Activated CD4-positive, alpha-beta T cell treated with anti-CD3 and anti-CD28 coated beads for 36 hours (primary cell): ENCODE data around the gene KRTAP1-1. TPM values are rescaled to one million over a fixed set of nuclear protein-coding genes. Genes with fewer than 3 reads are reported as not detected.
"Not testable (repeated sequence)": the region's sequence is repeated elsewhere in the genome, so short reads cannot be mapped to it uniquely, and the experiment has no call there.

Experiments used
- ATAC-seq: fragments of 200-7000 bp; cut with Tn5 transposase; one replicate; pipeline ENCODE4 v1.10.0; 2021; ENCODE audit warnings: mild to moderate bottlenecking, moderate library complexity
- CTCF ChIA-PET: fragments of 350-600 bp; sonication (Branson Sonifier 250); formaldehyde crosslinking; loops from one replicate; lab custom pipeline; 2021; ENCODE audit warnings: antibody characterized with exemption; lab: Charles Lee
- POLR2A ChIA-PET: fragments of 350-600 bp; sonication (Branson Sonifier 250); formaldehyde crosslinking; loops from one replicate; lab custom pipeline; 2021; ENCODE audit warnings: antibody characterized with exemption, inconsistent platforms; lab: Charles Lee
- DNase-seq: peaks from one replicate; pipeline ENCODE4 v3.0.0-alpha.2; 2020
- H3K27ac Mint-ChIP-seq: one replicate; pipeline ENCODE4 v1.8.0; 2021; ENCODE audit warnings: mixed read lengths
- H3K27me3 Mint-ChIP-seq: one replicate; pipeline ENCODE4 v1.8.0; 2021; ENCODE audit warnings: mixed read lengths
- H3K36me3 Mint-ChIP-seq: one replicate; pipeline ENCODE4 v1.8.0; 2021; ENCODE audit warnings: low read depth, mixed read lengths
- H3K4me1 Mint-ChIP-seq: one replicate; pipeline ENCODE4 v1.8.0; 2021; ENCODE audit warnings: mixed read lengths
- H3K4me3 Mint-ChIP-seq: one replicate; pipeline ENCODE4 v1.8.0; 2021; ENCODE audit warnings: mild to moderate bottlenecking, moderate library complexity, mixed read lengths
- H3K9me3 Mint-ChIP-seq: one replicate; pipeline ENCODE4 v1.8.0; 2021; ENCODE audit warnings: low read depth, mixed read lengths
- intact Hi-C, 2 experiments: fragments of 100-400 bp; cut with DNase I in 1 of 2; cut with micrococcal nuclease in 1 of 2; formaldehyde crosslinking; loops; one replicate each; pipeline versions ENCODE4 v1.14.2 to v1.15.1; 2022 to 2024; cut with DNase I, micrococcal nuclease
- total RNA-seq, 2 experiments: library from RNA; stranded (reverse); gene quantifications; one replicate each; pipeline ENCODE4 v1.2.3, GENCODE V29; 2021

The KRTAP1-1 gene
- total RNA-seq, 2 experiments from 2014 or later: not detected

GRCh38 chr17:41004397-41004796, 36.9 kb downstream of the KRTAP1-1 start:
- Mint-ChIP-seq H3K4me1 (no peaks in the 10 kb centered on the region), H3K27me3 (peaks cover 2% of the 10 kb centered on the region), H3K27ac (no peak overlapping the region), H3K36me3 (no peaks in the 10 kb centered on the region), H3K9me3 (no peaks in the 10 kb centered on the region), H3K4me3 (no peak overlapping the region)
- CTCF ChIA-PET: no interaction called here
- POLR2A ChIA-PET: no interaction called here
- DNase-seq: no peak
- intact Hi-C loops: no loop called here
- no peak for ATAC-seq

- ChIA-PET POLR2A (no interaction called here), CTCF (no interaction called here)
- intact Hi-C loops: no loop called here
- H3K27me3 Mint-ChIP-seq: peaks cover 3% of the 10 kb centered on the region
- ATAC-seq (no peak), DNase-seq (no peak)
- H3K36me3 Mint-ChIP-seq: no peaks in the 10 kb centered on the region
- no peak overlapping the region for H3K27ac Mint-ChIP-seq
- no peaks in the 10 kb centered on the region for H3K4me1 Mint-ChIP-seq
- H3K4me3 Mint-ChIP-seq: no peak overlapping the region
- H3K9me3 Mint-ChIP-seq: no peaks in the 10 kb centered on the region
Observed at GRCh38 chr17:41003926-41004325, 37.3 kb downstream of the KRTAP1-1 start.

GRCh38 chr17:41002814-41003213, 38.4 kb downstream of the KRTAP1-1 start:
- Mint-ChIP-seq H3K36me3 (no peaks in the 10 kb centered on the region), H3K27ac (no peak overlapping the region), H3K4me1 (no peaks in the 10 kb centered on the region), H3K9me3 (no peaks in the 10 kb centered on the region), H3K4me3 (no peak overlapping the region), H3K27me3 (peaks cover 3% of the 10 kb centered on the region)
- DNase-seq (no peak), ATAC-seq (no peak)
- POLR2A ChIA-PET: no interaction called here
- CTCF ChIA-PET: no interaction called here
- intact Hi-C loops: no loop called here

GRCh38 chr17:41001795-41002194, 39.5 kb downstream of the KRTAP1-1 start:
- no peak overlapping the region for H3K4me3 Mint-ChIP-seq
- H3K27ac Mint-ChIP-seq: no peak overlapping the region
- no peaks in the 10 kb centered on the region for H3K36me3 Mint-ChIP-seq
- H3K27me3 Mint-ChIP-seq: peaks cover 6% of the 10 kb centered on the region
- ATAC-seq (no peak), DNase-seq (no peak)
- H3K4me1 Mint-ChIP-seq: no peaks in the 10 kb centered on the region
- ChIA-PET CTCF (no interaction called here), POLR2A (no interaction called here)
- intact Hi-C loops: no loop called here
- no peaks in the 10 kb centered on the region for H3K9me3 Mint-ChIP-seq

GRCh38 chr17:40999563-40999962, 41.7 kb downstream of the KRTAP1-1 start, which contains the start of gene KRTAP3-2:
KRTAP3-2 (minus strand) TSS chr17:40999906; CDS start chr17:40999853, 53 bp downstream.
- H3K9me3 Mint-ChIP-seq, ATAC-seq, CTCF ChIA-PET, DNase-seq, H3K4me3 Mint-ChIP-seq, intact Hi-C loops, POLR2A ChIA-PET, H3K27ac Mint-ChIP-seq, H3K36me3 Mint-ChIP-seq, H3K4me1 Mint-ChIP-seq: not testable (repeated sequence)
- peaks cover 13% of the 10 kb centered on the region for H3K27me3 Mint-ChIP-seq

GRCh38 chr17:40997361-40997760, 43.9 kb downstream of the KRTAP1-1 start:
- H3K9me3 Mint-ChIP-seq: no peaks in the 10 kb centered on the region
- H3K4me3 Mint-ChIP-seq: no peak overlapping the region
- H3K27me3 Mint-ChIP-seq: peaks cover 26% of the 10 kb centered on the region
- no peaks in the 10 kb centered on the region for H3K36me3 Mint-ChIP-seq
- H3K27ac Mint-ChIP-seq: no peak overlapping the region
- intact Hi-C loops: no loop called here
- H3K4me1 Mint-ChIP-seq: no peaks in the 10 kb centered on the region
- CTCF ChIA-PET: interaction anchor here (1.0 kb wide), 1 partner anchor 31 kb away, joined by 3 read pairs; no protein-coding TSS in a partner anchor
- DNase-seq (no peak), ATAC-seq (no peak)
- POLR2A ChIA-PET: no interaction called here

- Mint-ChIP-seq H3K36me3 (no peaks in the 10 kb centered on the region), H3K4me3 (no peak overlapping the region), H3K27me3 (peaks cover 27% of the 10 kb centered on the region), H3K27ac (no peak overlapping the region), H3K9me3 (no peaks in the 10 kb centered on the region), H3K4me1 (no peaks in the 10 kb centered on the region)
- DNase-seq: no peak
- POLR2A ChIA-PET: no interaction called here
- ATAC-seq: no peak
- intact Hi-C loops: no loop called here
- CTCF ChIA-PET: interaction anchor here (0.7 to 1.0 kb wide), 2 partner anchors 31 to 651 kb away, joined by 3 read pairs; no protein-coding TSS in a partner anchor
Observed at GRCh38 chr17:40996829-40997228, 44.4 kb downstream of the KRTAP1-1 start.

GRCh38 chr17:40995116-40995515, 46.1 kb downstream of the KRTAP1-1 start:
- DNase-seq (no peak), ATAC-seq (no peak)
- no peaks in the 10 kb centered on the region for H3K9me3 Mint-ChIP-seq
- H3K4me3 Mint-ChIP-seq: no peak overlapping the region
- peaks cover 31% of the 10 kb centered on the region for H3K27me3 Mint-ChIP-seq
- H3K27ac Mint-ChIP-seq: no peak overlapping the region
- intact Hi-C loops: no loop called here
- CTCF ChIA-PET: interaction anchor here (0.8 kb wide), 1 partner anchor 32 kb away, joined by 3 read pairs; no protein-coding TSS in a partner anchor
- no peaks in the 10 kb centered on the region for H3K36me3 Mint-ChIP-seq
- H3K4me1 Mint-ChIP-seq: no peaks in the 10 kb centered on the region
- POLR2A ChIA-PET: no interaction called here

- no peak within 1 kb of the TSS for H3K27ac Mint-ChIP-seq
- intact Hi-C loops: no loop called here
- no peak within 1 kb of the TSS for H3K4me3 Mint-ChIP-seq
- peaks cover 29% of the 10 kb centered on the region for H3K27me3 Mint-ChIP-seq
- no peaks in the 10 kb centered on the region for H3K36me3 Mint-ChIP-seq
- H3K4me1 Mint-ChIP-seq: no peaks in the 10 kb centered on the region
- DNase-seq: no peak
- ATAC-seq: no peak
- ChIA-PET POLR2A (no interaction called here), CTCF (no interaction called here)
- H3K9me3 Mint-ChIP-seq: no peaks in the 10 kb centered on the region
Observed at GRCh38 chr17:40993839-40994238, 47.4 kb downstream of the KRTAP1-1 start, which contains the start of gene KRTAP3-3. KRTAP3-3 (minus strand) TSS chr17:40994164; CDS start chr17:40994097, 67 bp downstream.

GRCh38 chr17:40993084-40993483, 48.2 kb downstream of the KRTAP1-1 start:
- POLR2A ChIA-PET: no interaction called here
- no peaks in the 10 kb centered on the region for H3K9me3 Mint-ChIP-seq
- no peak for DNase-seq
- H3K4me3 Mint-ChIP-seq: no peak overlapping the region
- peaks cover 29% of the 10 kb centered on the region for H3K27me3 Mint-ChIP-seq
- ATAC-seq: no peak
- no peaks in the 10 kb centered on the region for H3K4me1 Mint-ChIP-seq
- CTCF ChIA-PET: no interaction called here
- no peaks in the 10 kb centered on the region for H3K36me3 Mint-ChIP-seq
- no peak overlapping the region for H3K27ac Mint-ChIP-seq
- intact Hi-C loops: no loop called here

- no peak for DNase-seq
- Mint-ChIP-seq H3K4me3 (no peak overlapping the region), H3K27me3 (peaks cover 29% of the 10 kb centered on the region), H3K9me3 (no peaks in the 10 kb centered on the region), H3K4me1 (no peaks in the 10 kb centered on the region), H3K36me3 (no peaks in the 10 kb centered on the region), H3K27ac (no peak overlapping the region)
- ChIA-PET CTCF (no interaction called here), POLR2A (no interaction called here)
- no peak for ATAC-seq
- intact Hi-C loops: no loop called here
Observed at GRCh38 chr17:40992666-40993065, 48.6 kb downstream of the KRTAP1-1 start.
